NCI-H2081 (cell line): ENCODE measurements around the gene GALNT12.

Experiments used
- DNase-seq, 2 experiments: peaks; one replicate each; lab custom pipeline; 2025; lab: John Stamatoyannopoulos, UW

Gene GALNT12

DNA sequence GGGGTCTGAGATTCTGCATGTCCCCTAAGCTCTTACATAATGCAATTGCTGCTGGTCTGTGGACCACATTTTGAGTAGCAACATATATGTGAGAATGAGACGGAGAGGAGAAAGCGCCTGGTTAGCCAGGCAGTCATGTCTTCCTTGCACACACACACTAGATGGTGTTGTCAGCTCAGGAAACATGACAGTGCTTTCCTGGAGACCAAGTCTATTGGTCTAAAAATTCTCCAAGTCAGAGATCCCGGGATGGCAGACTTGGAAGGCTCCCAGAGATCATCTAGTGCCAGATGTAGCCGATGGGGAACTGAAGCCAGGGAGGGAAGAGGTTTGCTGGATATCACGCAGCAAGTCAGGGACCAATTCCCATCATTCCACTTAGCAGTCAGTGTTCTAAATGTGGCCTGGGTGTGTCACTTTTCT, 53.4 kb downstream of the GALNT12 start:
- no peak for DNase-seq

DNA sequence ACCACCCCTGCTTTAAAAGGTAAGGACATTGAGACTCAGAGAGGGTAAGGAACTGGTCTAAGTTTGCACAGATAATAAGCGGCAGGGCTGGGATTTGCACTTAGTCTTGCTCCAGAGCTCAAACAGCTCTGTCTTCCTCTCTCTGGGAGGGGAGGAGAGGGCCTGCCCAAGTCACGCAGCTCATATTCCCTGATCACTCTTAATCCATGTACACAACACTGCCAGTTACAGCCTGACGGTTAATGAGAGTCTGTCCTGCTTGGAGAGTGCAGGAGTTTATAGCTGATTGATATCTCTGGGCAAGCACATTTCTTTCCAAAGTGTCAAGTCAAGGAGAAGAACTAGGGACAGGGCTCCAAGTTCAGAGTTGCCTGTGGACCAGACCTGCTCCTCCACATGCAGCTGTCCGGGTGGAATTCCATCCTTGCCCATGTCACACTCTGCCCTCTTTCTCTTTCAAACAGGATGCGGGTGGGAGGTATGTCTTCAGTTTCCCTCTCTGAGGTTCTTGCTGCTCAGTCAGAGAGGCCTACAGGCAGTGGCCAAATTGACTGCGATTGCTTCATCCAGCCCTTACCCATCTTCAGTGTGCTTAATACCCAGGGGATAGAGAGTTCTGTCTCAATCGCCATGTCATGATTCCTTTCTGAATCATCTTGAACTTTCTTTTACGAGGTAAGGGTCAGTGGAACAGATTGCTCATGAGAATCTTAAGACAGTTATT, 54.5 kb downstream of the GALNT12 start:
- no peak for DNase-seq

DNA sequence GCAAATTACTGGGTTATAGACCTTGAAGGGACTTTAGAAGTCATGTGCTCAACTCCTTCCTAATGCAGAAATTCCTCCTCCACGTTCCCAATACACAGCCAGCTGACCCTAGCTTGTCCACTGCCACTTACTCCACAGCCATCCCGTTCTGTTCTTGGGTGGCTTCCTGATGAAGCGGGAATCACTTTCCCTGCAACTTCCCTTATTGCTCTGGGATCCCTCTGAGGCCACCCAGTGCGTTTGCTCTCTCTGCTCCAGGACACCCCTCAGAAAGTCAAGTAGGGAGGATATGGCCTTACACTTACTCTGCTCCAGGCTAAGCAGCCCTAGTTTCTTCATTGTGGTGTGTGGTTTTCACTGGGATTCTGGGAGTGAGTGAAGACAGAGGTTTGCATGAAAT, 55.5 kb downstream of the GALNT12 start:
- no peak for DNase-seq

DNA sequence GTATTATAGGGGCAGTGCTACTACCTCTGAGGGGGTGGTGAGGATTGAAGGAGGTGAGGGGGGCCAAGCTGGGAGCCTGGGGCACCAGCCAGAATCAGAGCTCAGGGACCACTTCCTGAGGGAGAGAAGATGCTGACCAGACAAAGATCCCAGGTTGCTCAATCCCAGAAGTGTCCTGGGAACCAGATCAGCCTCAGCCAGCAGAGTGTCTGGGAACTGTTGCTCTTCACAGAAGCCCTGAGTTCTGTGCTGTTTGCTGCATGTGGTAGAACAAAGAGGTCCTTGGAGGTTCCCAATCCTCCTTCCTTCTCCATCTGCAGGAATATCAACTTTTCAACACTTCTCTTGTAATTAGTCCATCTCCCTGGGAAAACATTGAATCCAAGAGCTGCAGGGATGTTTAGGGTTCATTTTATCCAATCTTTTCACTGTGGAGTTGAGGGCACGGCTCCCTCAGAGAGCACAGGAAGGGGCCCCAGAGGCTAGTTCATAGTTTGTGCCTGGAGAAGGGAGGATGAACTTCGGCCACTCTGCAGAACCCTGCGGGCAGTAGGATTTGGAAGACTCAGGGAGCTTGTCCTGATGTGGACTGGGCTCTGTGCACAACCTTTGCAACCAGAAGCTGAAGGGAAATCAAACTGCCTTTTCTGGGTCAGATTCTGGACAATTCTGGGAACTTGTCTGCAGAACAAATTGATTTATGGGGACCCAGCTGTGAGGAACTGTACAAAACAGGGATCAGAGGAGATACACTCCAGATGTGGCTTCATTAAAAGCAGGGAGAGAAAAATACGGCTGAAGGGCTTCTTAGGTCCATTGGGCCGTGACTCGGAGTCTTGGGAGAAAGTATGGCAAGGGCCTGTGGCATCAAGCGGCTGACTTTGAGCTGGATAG, 57.1 kb downstream of the GALNT12 start:
- DNase-seq = no peak

DNA sequence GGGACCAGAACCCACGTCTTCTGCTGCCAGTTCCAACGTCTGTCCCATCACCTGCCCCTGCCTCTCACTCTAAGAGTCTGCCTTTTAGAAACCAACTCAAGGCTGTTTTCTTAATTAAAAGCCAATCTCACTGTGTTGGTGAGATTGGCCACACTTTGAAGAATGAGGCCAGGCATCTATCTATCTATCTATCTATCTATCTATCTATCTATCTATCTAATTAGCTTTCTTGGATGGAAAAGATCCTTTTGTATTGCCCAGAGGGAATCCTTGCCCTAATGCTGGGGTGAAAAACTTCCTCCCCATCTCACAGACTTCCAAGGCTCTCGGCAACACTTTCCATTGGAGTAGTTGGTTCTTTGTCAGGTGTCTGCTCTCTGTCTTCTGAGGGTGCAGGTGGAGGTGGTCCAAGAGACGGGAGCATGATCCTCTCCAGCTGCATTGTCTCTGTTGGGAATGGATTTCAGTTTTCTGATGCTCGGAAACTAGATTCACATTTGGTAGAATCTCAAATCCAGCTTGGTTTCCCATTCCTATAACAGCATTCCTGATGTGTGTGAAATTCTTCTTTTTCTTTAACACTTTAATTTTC, 57.9 kb downstream of the GALNT12 start:
- no peak for DNase-seq

DNA sequence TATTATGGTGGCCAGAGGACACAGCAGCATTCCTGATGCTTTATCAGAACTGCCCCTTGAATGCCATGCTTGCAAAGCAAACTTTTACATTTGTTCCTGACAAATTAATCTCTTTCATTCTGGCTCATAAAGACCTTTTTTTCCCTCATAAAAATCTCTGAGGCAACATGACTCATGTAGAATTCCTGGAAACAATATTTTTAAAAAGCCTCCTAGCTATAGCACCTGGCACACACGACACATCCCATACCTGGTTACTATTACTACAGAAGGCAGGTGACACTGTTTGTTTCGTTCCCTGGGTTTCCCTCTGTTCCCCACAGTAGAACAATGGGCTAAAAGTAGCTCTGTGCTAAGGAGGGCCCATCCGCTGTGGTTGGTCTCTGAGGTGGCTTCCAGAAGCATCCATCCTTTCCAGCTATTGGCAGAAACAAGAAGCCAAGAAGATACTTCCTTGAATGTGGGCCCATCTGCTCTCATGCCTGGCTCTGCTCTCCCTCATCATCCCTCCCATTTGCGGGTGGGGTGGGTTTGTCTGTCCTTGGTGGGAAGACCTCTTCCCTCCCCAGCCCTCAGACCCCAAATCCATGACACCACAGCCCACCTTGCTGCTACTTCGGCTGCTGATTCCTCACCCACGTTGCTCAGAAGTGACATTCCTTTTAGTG, 59.1 kb downstream of the GALNT12 start:
- DNase-seq = no peak

DNA sequence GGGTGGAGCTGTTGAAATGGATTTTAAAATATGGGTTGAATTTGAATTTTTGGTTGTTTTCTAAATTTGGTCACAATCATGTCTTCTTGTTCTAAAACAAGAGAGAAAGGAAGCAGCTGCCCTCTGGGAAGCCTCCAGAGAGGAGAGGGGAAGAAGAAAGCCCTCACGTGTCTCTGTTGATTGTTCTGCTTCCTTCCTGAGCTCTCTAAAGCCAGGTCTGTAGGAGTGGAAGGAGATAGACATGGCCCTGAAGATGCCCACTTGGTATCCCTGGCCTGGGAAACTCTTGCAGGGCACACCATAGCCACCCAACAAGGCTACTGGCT, 59.6 kb downstream of the GALNT12 start:
- DNase-seq = no peak

DNA sequence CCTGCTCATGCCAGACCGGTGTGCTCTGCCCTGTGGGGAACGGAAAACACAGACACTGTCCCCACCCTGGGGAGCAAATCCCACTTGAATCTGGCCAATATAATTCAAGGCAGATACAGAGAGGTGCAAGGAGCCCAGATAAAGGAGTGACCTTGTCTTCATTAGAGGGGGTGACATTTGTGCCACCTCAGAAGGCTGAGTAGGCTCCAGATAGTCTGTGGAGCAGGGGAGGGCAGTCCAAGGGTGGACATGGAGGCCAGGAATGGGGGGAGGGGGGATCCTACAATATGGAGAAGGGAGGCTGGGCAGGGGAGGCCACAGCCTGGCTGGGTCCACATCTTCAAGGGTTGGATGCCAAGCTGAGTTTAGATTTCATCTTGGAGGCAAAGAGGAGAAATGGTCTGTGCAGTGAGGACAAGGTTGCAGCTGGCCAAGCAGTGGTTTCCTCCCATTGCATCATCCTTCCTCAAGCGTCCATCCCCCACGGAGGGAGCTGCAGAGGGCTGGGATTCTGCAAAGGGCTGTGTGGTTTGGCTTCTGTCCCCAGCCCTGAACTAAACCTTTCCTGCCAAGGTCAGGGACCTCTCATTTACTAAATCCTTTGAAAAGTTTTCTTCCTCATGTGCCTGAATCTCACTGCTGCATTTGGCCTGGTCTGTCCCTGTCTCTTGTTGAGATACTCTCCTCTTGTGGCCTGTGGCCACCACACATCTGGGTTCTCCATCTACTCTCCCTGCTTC, 60.1 kb downstream of the GALNT12 start:
- no peak for DNase-seq

DNA sequence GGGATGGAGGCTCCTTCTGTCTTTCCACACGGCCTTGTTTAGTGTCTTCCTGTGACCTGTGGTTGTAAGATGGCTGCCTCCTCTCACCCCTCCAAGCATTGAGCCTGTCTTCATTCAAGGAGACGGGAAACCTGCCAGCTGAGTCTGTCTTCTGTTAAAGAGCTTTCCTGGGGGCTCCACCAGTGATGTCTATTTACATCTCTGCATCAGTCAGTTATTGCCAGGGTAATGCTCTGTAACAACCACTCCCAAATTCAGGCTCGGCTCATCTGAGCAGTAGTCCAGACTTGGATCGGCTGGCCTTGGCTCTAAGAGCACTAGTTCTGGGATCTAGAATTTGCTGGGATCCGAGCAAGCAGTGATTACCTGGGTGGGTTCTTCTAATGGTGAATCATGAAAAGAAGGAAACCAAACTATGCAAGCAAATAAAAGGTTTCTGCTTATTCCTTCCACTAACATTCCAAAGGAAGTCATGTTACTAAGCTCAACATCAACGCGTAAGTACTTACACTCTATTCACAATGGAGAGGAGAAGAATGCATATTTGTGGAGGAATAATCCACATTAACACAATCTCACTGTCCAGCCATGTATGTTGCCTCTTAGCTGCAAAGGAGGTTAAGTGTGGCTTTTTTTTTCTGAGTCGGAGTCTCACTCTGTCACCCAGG, 61.7 kb downstream of the GALNT12 start:
- DNase-seq = no peak

DNA sequence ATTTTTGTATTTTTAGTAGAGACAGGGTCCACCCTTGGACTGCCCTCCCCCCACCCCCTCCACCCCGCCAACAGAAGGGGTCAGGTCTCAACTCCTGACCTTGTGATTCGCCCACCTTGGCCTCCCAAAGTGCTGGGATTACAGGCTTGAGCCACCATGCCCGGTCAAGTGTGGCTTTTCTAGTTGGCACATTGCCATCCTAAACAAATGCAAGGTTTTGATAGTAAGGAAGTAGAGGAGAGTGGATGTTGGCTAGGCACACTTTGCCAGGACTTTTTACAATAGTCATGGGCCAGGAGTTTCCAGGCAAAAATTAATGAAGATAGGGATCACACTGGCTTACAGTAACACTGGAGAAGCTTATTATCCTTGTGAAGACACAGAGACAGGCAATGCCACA, 62.4 kb downstream of the GALNT12 start:
- no peak for DNase-seq

DNA sequence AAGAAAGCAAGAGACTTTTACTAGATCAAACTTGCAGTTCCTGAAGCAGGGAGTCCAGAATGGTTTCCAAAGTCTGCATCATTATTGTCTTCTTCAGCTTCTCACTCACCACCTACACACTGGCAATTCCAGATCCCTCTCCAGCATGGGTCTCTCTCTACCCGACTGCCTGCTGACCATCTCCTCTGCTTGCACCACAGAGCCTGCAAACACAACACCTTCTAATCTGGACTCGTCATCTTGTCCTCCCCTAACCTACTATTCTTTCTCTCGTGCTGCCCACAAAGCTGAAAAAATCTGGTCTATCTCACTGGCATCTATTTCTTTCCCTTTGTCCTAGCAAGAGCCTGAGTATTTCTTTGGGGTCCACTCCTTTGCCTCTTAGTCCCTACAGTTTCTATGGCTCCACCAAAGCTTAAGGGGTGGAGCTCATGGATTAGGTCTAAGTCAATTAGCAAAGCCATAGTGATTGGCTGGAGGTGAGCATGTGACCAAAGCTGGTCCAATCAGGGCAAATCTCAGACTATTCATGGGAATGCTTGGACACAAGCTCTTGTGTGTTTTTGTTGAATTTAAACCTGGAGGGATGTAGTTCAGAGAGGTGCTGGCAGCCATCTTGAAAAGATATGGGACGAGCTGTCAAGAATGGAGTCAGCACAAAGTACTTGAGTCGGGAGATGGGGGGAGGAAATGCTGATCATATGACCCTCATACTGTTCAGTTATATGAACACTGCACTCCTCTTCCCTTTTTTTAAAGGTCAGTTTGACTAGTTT, 63.5 kb downstream of the GALNT12 start:
- DNase-seq = no peak

DNA sequence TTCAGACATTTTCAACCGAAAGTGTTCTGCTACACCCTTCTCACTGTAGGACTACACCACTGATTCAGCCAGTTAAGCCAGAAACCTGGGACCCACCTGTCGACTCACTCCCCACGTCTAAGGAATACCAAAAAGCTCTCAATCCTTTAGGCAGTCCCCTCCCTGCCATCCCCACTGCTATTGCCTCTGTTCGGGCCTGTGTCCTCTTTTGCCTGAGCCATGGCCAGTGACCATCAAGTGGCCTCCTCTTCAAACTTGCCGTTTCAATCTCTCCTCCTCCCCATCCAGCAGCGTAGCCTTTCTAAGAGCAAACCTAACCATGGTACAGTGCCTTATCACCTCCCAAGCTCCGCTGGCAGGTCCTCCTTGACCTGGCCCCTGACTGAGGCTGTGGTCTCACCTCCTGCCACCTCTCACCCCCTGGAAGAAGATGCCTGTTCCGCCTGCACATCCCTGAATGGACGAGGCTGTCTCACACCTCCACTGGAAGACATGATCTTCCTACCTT, 64.1 kb downstream of the GALNT12 start:
- DNase-seq = no peak

DNA sequence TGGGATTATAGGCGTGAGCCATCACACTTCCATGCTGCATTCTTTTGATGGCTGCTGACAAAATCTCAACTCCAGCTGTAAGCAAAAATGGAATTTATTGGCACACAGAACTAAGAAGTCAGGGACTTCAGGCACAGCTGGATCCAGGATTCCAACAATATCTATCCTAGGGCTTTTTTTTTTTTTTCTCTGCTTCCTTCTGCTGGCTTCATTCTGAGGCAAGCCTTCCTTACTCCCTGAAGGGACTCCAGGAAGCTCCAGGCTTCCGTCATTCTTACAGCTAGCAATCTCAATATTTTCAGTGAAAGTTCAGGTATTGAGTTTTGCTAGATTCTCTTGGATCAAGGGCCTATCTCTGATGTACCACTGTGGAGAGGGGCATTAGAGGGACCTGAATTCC, 66.1 kb downstream of the GALNT12 start:
- no peak for DNase-seq

DNA sequence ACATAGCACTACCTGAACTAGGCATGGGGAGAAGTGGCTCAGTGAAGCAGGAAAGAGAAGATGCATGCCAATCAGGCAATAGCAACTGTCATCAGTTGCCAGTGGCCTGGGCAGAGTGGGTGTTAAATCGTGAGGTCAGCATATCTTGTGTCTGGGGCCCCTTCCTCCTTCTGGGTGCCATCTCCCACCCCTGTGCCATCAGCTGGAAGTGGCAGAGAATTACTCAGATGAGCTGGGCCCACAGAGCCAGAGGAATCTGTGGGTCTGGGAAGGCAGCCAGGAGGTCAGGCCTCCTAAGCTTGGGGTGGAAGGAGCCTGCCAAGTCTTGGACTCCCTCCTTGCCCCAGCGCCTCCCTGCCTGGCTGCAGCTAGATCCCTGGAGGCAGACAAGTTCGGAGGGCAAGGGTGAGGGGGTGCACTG, 66.5 kb downstream of the GALNT12 start:
- DNase-seq = no peak

DNA sequence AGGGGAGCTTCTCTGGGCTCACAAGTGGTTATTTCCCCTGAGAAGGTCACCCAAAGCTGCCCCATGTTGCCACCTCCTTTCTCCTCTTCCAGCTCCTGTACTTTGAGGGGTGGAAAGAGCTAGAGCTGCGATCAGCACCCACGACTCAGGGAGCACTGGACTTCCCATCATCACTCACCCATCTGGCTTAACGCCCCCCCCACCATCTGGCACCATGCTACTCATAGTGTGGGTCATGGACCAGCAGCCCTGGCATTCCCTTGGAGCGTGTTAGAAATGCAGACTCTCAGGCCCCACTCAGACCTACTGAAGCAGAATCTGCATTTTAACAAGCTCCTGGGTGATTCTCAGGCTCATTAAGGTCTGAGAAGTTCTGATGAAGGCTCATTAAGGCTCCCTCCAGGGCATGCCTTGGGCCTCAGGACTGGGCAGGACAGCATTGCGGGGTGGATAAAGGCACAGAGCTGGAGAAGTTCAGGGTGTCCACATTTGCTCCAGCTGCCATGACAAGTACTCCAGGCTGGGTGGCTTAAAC, 67.3 kb downstream of the GALNT12 start:
- DNase-seq = no peak

DNA sequence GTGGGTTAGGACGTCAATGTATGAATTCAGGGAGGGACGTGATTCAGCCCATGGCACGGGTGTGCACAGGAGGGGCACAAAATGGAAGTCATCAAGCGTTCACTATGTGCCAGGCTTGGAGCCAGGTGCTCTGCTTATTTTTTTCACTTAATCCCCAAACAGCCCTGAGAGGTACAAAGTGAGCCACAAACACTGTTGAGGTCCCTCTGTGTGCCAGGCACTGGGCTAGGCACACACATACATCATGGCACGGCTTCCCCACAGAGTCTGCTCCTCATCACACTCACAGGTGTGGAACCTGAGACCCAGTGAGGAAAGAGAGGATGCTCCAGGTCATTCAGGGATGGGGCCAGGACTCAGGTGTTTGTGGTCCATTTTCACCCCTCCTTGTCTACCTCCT, 68.1 kb downstream of the GALNT12 start:
- DNase-seq = no peak

DNA sequence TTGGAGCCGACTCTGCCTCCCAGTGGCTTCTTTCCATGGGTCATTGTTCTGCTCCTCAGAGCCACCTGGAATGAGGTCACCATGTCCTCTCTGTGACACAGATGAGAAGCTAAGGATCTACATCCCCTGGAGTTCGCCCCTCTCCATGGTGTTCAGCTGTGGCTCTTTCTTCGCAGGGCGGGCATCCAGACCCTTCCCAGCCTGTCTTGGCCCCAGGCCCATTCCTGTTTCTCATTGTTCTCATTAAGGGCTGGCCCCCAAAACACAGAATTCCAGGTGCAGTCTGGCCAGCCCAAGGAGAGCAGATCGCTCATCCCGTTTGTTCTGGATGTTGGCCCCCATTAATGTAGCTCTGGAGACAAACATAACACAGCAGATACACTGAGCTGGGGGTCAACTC, 69.8 kb downstream of the GALNT12 start:
- DNase-seq = no peak

DNA sequence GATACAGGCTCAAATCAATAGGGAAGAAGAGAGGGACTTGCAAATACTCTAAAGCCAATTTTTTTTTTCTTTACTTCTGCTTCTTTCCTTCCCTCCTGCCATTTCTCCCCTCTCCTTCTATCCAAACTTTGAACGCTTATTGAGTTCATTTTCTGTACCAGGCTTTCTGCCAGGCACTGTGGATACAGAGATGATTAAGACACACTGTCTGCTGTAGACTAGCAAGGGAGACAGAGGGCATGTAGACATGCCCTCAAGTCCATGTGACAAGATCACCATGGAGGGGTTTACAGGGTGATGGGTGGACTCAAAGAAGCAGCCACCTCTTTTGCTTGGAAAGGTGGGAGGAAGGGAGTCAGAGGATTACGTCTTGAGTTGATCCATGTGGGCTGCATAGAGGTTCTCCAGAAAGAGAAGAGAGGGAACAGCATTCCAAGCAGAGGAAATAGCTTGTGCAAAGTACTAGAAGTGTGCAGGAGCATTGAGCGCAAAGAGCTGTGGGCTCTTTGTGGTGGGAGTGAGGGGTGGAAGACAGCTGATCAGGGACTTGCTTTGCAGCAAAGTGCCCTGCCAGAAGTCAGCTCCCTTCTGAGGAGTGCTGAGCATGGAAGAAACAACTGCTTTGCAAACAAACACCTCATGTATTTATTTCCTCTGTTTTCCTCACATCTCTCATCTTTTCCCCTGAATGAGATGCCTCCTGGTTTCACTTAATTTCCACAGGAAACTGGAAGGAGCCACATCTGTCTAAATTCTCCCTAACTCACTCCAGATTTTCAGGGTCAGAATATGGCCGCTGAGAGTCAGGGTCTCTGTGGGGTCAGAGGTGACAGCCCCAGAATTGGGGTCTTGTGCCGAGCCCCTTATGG, 71.9 kb downstream of the GALNT12 start:
- DNase-seq = no peak

DNA sequence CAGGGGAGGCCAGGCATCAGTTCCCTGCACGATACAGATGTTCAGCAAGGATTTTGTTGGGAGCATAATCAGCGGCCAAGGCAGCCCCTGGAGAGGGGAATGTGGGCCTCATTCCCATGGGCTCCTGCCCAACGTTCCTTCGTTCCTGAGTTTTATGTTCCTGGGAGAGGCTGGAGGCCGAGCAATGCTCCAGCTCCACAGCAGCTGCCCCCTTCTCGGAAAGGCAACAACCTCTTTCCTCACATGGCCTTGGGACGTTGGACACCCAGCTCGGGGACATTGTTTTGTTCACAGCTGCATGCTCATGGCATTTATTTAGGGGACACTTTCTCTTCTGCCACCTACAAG, 72.5 kb downstream of the GALNT12 start:
- no peak for DNase-seq
